MM.1S (cell line): ENCODE results near the gene RAMACL.

Experiments used
- DNase-seq: peaks from one replicate; pipeline ENCODE4 v3.0.0-alpha.2; 2015
- H2AFZ ChIP-seq: fragments of 300-600 bp; sonication (generic); 2 replicates; pipeline ENCODE4 v1.6.0; 2016; ENCODE audit warnings: antibody characterized with exemption, low read length
- H3F3A ChIP-seq: fragments of 300-600 bp; sonication (generic); 2 replicates; pipeline ENCODE4 v1.6.1; 2016; ENCODE audit warnings: mild to moderate bottlenecking, antibody characterized with exemption, low read length, moderate library complexity, mixed read lengths; ENCODE audit not compliant: insufficient read depth
- H3K27ac ChIP-seq: fragments of 300-600 bp; sonication (generic); 2 replicates; pipeline ENCODE4 v1.5.1; 2016; ENCODE audit warnings: mild to moderate bottlenecking, low read length
- H3K27me3 ChIP-seq: fragments of 300-600 bp; sonication (generic); replicated peaks from 2 replicates; pipeline ENCODE4 v1.6.0; 2016; ENCODE audit warnings: low read length; ENCODE audit not compliant: insufficient read depth
- H3K36me3 ChIP-seq: fragments of 300-600 bp; sonication (generic); replicated peaks from 2 replicates; pipeline ENCODE4 v1.6.1; 2016; ENCODE audit warnings: mild to moderate bottlenecking, low read length, mixed read lengths; ENCODE audit not compliant: insufficient read depth
- H3K4me1 ChIP-seq: fragments of 300-600 bp; sonication (generic); 2 replicates; pipeline ENCODE4 v1.6.1; 2016; ENCODE audit warnings: low read length, mixed read lengths
- H3K4me2 ChIP-seq: fragments of 300-600 bp; sonication (generic); 2 replicates; pipeline ENCODE4 v1.6.0; 2016; ENCODE audit warnings: low read depth, low read length
- H3K4me3 ChIP-seq: fragments of 300-600 bp; sonication (generic); 2 replicates; pipeline ENCODE4 v1.5.1; 2016; ENCODE audit warnings: low read length, mixed read lengths
- H3K79me2 ChIP-seq: fragments of 300-600 bp; sonication (generic); 2 replicates; pipeline ENCODE4 v1.6.1; 2016; ENCODE audit warnings: mixed run types, low read length, mixed read lengths
- H3K9ac ChIP-seq: fragments of 300-600 bp; sonication (generic); 2 replicates; pipeline ENCODE4 v1.6.1; 2016; ENCODE audit warnings: low read length, mixed read lengths
- H3K9me2 ChIP-seq: fragments of 300-600 bp; sonication (generic); replicated peaks from 2 replicates; pipeline ENCODE4 v1.6.1; 2016; ENCODE audit warnings: mild to moderate bottlenecking, low read length, mixed read lengths; ENCODE audit not compliant: insufficient read depth
- H3K9me3 ChIP-seq: fragments of 300-600 bp; sonication (generic); replicated peaks from 2 replicates; pipeline ENCODE4 v1.6.1; 2016; ENCODE audit warnings: mild to moderate bottlenecking, low read length, mixed read lengths; ENCODE audit not compliant: insufficient read depth
- H4K20me1 ChIP-seq: fragments of 300-600 bp; sonication (generic); 2 replicates; pipeline ENCODE4 v1.6.1; 2016; ENCODE audit warnings: mild to moderate bottlenecking, low read length, moderate library complexity, mixed read lengths; ENCODE audit not compliant: insufficient read depth
- CTCF ChIP-seq: fragments of 300-600 bp; sonication (generic); IDR thresholded peaks from 2 replicates; pipeline ENCODE4 v1.5.1; 2016; ENCODE audit warnings: antibody characterized with exemption, low read length, mixed read lengths
- EZH2 ChIP-seq: fragments of 300-600 bp; sonication (generic); optimal IDR thresholded peaks from 2 replicates; pipeline ENCODE3; 2017; ENCODE audit warnings: low read depth, mild to moderate bottlenecking, antibody characterized with exemption, low read length, mixed read lengths
- EZH2phosphoT487 ChIP-seq: fragments of 300-600 bp; sonication (generic); IDR thresholded peaks from 2 replicates; pipeline ENCODE4 v1.6.1; 2018; ENCODE audit warnings: antibody characterized with exemption, low read length

RAMACL gene

GRCh38 chr6:166612471-166612881, 26.0 kb upstream of the RAMACL start:
- Histone ChIP-seq H3K4me3 (no peak overlapping the region), H3F3A (no peaks in the 10 kb centered on the region), H2AFZ (no peak overlapping the region), H3K9me2 (no peaks in the 10 kb centered on the region), H3K9ac (no peak overlapping the region), H3K9me3 (no peaks in the 10 kb centered on the region), H3K36me3 (no peaks in the 10 kb centered on the region), H3K79me2 (no peaks in the 10 kb centered on the region), H3K4me1 (no peaks in the 10 kb centered on the region), H4K20me1 (no peaks in the 10 kb centered on the region), H3K27ac (no peak overlapping the region), H3K4me2 (no peak overlapping the region), H3K27me3 (no peaks in the 10 kb centered on the region)
- DNase-seq, result no peak
- TF ChIP-seq CTCF, result no peak
- TF ChIP-seq EZH2phosphoT487, result no peak
- TF ChIP-seq EZH2, result no peak

- H3K4me2 ChIP-seq, result no peak overlapping the region
- H3K79me2 ChIP-seq, result no peaks in the 10 kb centered on the region
- DNase-seq, result no peak
Observed at GRCh38 chr6:166611631-166612030, 25.2 kb upstream of the RAMACL start.

GRCh38 chr6:166610069-166610468, 23.6 kb upstream of the RAMACL start:
- Histone ChIP-seq H3K79me2 (no peaks in the 10 kb centered on the region), H3F3A (no peaks in the 10 kb centered on the region), H3K9me3 (no peaks in the 10 kb centered on the region), H2AFZ (no peak overlapping the region), H3K4me3 (no peak overlapping the region), H3K27ac (no peak overlapping the region), H3K27me3 (no peaks in the 10 kb centered on the region), H3K36me3 (no peaks in the 10 kb centered on the region), H3K9me2 (no peaks in the 10 kb centered on the region), H3K9ac (no peak overlapping the region), H3K4me2 (no peak overlapping the region), H3K4me1 (no peaks in the 10 kb centered on the region), H4K20me1 (no peaks in the 10 kb centered on the region)
- no peak for DNase-seq
- TF ChIP-seq EZH2 (no peak), CTCF (no peak), EZH2phosphoT487 (no peak)

More at GRCh38 chr6:166611631-166612030, 25.2 kb upstream of the RAMACL start:
- no peak overlapping the region for H3K9ac ChIP-seq
- H2AFZ ChIP-seq, result no peak overlapping the region
- no peaks in the 10 kb centered on the region for H3K9me3 ChIP-seq
- no peak overlapping the region for H3K27ac ChIP-seq
- H3F3A ChIP-seq, result no peaks in the 10 kb centered on the region
- H3K4me3 ChIP-seq, result no peak overlapping the region
- H3K4me1 ChIP-seq, result no peaks in the 10 kb centered on the region
- H3K9me2 ChIP-seq, result no peaks in the 10 kb centered on the region
- no peaks in the 10 kb centered on the region for H4K20me1 ChIP-seq
- TF ChIP-seq EZH2phosphoT487, result no peak
- no peak for TF ChIP-seq CTCF
- H3K36me3 ChIP-seq, result no peaks in the 10 kb centered on the region
- no peaks in the 10 kb centered on the region for H3K27me3 ChIP-seq
